Activated CD4-positive, alpha-beta T cell treated with anti-CD3 and anti-CD28 coated beads for 48 hours (primary cell): ENCODE measurements around the gene AHCY.
"Not testable (repeated sequence)": the region's sequence is repeated elsewhere in the genome, so short reads cannot be mapped to it uniquely, and the experiment has no call there.

ENCODE experiments used
- DNase-seq: peaks from one replicate; pipeline ENCODE4 v3.0.0-alpha.2; 2020

AHCY gene

GRCh38 chr20:34295284-34295683 is 7.9 kb downstream of the AHCY start:
- DNase-seq = no peak

- no peak for DNase-seq
Observed at GRCh38 chr20:34294563-34294962, 8.6 kb downstream of the AHCY start.

GRCh38 chr20:34293589-34293988 is 9.6 kb downstream of the AHCY start:
- DNase-seq = no peak

GRCh38 chr20:34293119-34293518 is 10.0 kb downstream of the AHCY start:
- DNase-seq = no peak

GRCh38 chr20:34292496-34292895 is 10.7 kb downstream of the AHCY start:
- no peak for DNase-seq

GRCh38 chr20:34290471-34290870 is 12.7 kb downstream of the AHCY start:
- no peak for DNase-seq

- DNase-seq = not testable (repeated sequence)
Observed at GRCh38 chr20:34287500-34287899, 15.7 kb downstream of the AHCY start.

- DNase-seq = no peak
Observed at GRCh38 chr20:34285450-34285849, 17.7 kb downstream of the AHCY start.

- DNase-seq = no peak
Observed at GRCh38 chr20:34283844-34284243, 19.3 kb downstream of the AHCY start.

- DNase-seq = no peak
Observed at GRCh38 chr20:34282041-34282440, 21.1 kb downstream of the AHCY start.

- DNase-seq = no peak
Observed at GRCh38 chr20:34281177-34281576, 22.0 kb downstream of the AHCY start.

GRCh38 chr20:34274694-34275093 is 28.5 kb downstream of the AHCY start:
- DNase-seq = no peak

GRCh38 chr20:34271956-34272355 is 31.2 kb downstream of the AHCY start:
- DNase-seq = no peak

GRCh38 chr20:34269996-34270627 is 33.0 kb downstream of the AHCY start:
- DNase-seq = no peak

- DNase-seq = peak; percentile 25
Observed at GRCh38 chr20:34268851-34269636, 34.1 kb downstream of the AHCY start.

GRCh38 chr20:34268145-34268544 is 35.0 kb downstream of the AHCY start:
- no peak for DNase-seq

- no peak for DNase-seq
Observed at GRCh38 chr20:34264141-34264540, 39.0 kb downstream of the AHCY start.

GRCh38 chr20:34263468-34263867 is 39.7 kb downstream of the AHCY start:
- not testable (repeated sequence) for DNase-seq

GRCh38 chr20:34262488-34263288 is 40.5 kb downstream of the AHCY start:
- DNase-seq = no peak

GRCh38 chr20:34260208-34260942 is 42.8 kb downstream of the AHCY start:
- DNase-seq = no peak

- no peak for DNase-seq
Observed at GRCh38 chr20:34256629-34257124, 46.5 kb downstream of the AHCY start.

GRCh38 chr20:34254979-34255378 is 48.2 kb downstream of the AHCY start:
- DNase-seq = no peak
